SK-N-MC (cell line): ENCODE measurements around the gene CDH12.

Source experiments
- EZH2 ChIP-seq: fragments of 200-600 bp; sonication (generic); IDR thresholded peaks from one replicate; pipeline ENCODE4 v1.6.1; 2017; ENCODE audit warnings: antibody characterized with exemption
- FOXP2 ChIP-seq: optimal IDR thresholded peaks from 2 replicates; pipeline ENCODE3; 2011; ENCODE audit warnings: mild to moderate bottlenecking, moderate library complexity; ENCODE audit not compliant: insufficient read depth; ENCODE audit errors: extremely low read length, control extremely low read depth
- POLR2AphosphoS5 ChIP-seq: IDR thresholded peaks from 2 replicates; pipeline ENCODE4 v1.6.1; 2012; ENCODE audit warnings: mild to moderate bottlenecking, low read depth, low read length, borderline replicate concordance

GRCh38 chr5:21791304-21791703 is 1061.8 kb downstream of the CDH12 start:
- TF ChIP-seq EZH2 (no peak), POLR2AphosphoS5 (no peak), FOXP2 (no peak)
